ENCODE measurements around the gene HNRNPCL1.
"Not testable (repeated sequence)": the region's sequence is repeated elsewhere in the genome, so short reads cannot be mapped to it uniquely, and the experiment has no call there.

HNRNPCL1 gene

GRCh38 chr1:12848620-12849019 lies at the start of gene HNRNPCL1:
HNRNPCL1 (minus strand) TSS chr1:12848720; CDS start chr1:12848289, 431 bp downstream.
- DNase-seq (ENCODE audit: low read depth): not testable (repeated sequence)

- DNase-seq (ENCODE audit: low read depth): not testable (repeated sequence)
These were observed 49.6 kb upstream of the HNRNPCL1 start, which contains the start of gene PRAMEF10 for GRCh38 chr1:12898170-12898569. PRAMEF10 (minus strand) TSS chr1:12898270; CDS start chr1:12895847, 2,423 bp downstream.

- not testable (repeated sequence) for DNase-seq (ENCODE audit: low read depth)
These were observed 37.6 kb upstream of the HNRNPCL1 start, which contains the start of gene PRAMEF4 for GRCh38 chr1:12886101-12886500. PRAMEF4 (minus strand) TSS chr1:12886201; CDS start chr1:12883394, 2,807 bp downstream.

GRCh38 chr1:12878453-12878852 lies 29.9 kb upstream of the HNRNPCL1 start:
- DNase-seq (ENCODE audit: low read depth): not testable (repeated sequence)

- not testable (repeated sequence) for DNase-seq (ENCODE audit: low read depth)
These were observed 14.8 kb upstream of the HNRNPCL1 start for GRCh38 chr1:12863131-12863880.

- DNase-seq (ENCODE audit: low read depth): not testable (repeated sequence)
These were observed 8.3 kb upstream of the HNRNPCL1 start, which contains the start of gene PRAMEF2 for GRCh38 chr1:12856786-12857185. PRAMEF2 (plus strand) TSS chr1:12857086; CDS start chr1:12859010, 1,924 bp downstream.

GRCh38 chr1:12851779-12852178 lies 3.3 kb upstream of the HNRNPCL1 start:
- DNase-seq (ENCODE audit: low read depth): no peak

GRCh38 chr1:12833251-12833650 lies 15.3 kb downstream of the HNRNPCL1 start:
- DNase-seq (ENCODE audit: low read depth): not testable (repeated sequence)

- DNase-seq (ENCODE audit: low read depth): not testable (repeated sequence)
These were observed 17.2 kb downstream of the HNRNPCL1 start, which contains the start of gene PRAMEF11 for GRCh38 chr1:12831310-12831709. PRAMEF11 (minus strand) TSS chr1:12831410; CDS start chr1:12828789, 2,621 bp downstream.

- DNase-seq (ENCODE audit: low read depth): not testable (repeated sequence)
These were observed 29.5 kb downstream of the HNRNPCL1 start for GRCh38 chr1:12819061-12819460.

- no peak for DNase-seq (ENCODE audit: low read depth)
These were observed 37.1 kb downstream of the HNRNPCL1 start for GRCh38 chr1:12811409-12811784.

GRCh38 chr1:12810691-12811408 lies 37.7 kb downstream of the HNRNPCL1 start:
- DNase-seq (ENCODE audit: low read depth): no peak

GRCh38 chr1:12809933-12810332 lies 38.6 kb downstream of the HNRNPCL1 start:
- DNase-seq (ENCODE audit: low read depth): no peak

GRCh38 chr1:12799730-12800129 lies 48.8 kb downstream of the HNRNPCL1 start:
- DNase-seq (ENCODE audit: low read depth): no peak

- no peak for DNase-seq (ENCODE audit: low read depth)
These were observed 49.6 kb downstream of the HNRNPCL1 start for GRCh38 chr1:12798911-12799310.

Data from stimulated activated CD8-positive, alpha-beta memory T cell treated with anti-CD3 and anti-CD28 coated beads, Interleukin-4, amount 100 ng/mL, for 24 hours (primary cell).